DMS153 treated with DMSO at 0.1 percent for 48 hours (cell line): ENCODE measurements around the gene ALAS1.

Source experiments
- DNase-seq: peaks from one replicate; lab custom pipeline; 2025; ENCODE audit not compliant: unreplicated experiment; lab: John Stamatoyannopoulos, UW

The ALAS1 gene

DNA sequence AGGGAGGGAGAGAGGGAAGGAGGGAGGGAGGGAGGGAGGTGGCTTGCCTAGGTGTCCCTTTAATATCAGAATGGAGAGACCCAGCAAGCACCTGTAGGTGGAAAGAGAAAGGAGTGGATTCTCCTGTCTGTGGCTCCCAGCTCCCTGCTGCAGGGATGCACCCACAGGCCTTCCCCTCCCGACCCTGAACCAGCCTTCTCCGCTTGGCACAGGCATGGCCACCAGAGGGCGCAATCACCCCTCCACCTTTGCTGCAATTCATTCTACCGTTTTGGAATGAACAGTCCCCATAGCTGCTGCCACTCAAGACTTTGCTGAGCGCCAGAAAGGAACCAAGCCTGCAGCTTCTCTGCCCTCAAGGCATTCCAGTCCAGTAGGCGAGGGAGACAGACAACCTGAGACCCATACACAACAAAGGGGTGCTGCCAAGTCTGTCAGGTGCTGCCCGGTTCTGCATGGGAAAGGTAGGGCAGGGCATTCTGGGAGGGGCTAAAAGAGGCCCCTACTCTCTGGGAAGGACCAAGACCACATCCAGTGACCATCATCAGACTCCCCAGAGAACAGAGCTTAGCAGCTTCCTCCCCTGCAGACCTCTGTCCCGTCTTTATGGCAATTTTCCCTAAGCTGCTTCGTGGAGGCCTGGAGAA, 22.5 kb downstream of the ALAS1 start:
- peak; percentile 33 for DNase-seq

DNA sequence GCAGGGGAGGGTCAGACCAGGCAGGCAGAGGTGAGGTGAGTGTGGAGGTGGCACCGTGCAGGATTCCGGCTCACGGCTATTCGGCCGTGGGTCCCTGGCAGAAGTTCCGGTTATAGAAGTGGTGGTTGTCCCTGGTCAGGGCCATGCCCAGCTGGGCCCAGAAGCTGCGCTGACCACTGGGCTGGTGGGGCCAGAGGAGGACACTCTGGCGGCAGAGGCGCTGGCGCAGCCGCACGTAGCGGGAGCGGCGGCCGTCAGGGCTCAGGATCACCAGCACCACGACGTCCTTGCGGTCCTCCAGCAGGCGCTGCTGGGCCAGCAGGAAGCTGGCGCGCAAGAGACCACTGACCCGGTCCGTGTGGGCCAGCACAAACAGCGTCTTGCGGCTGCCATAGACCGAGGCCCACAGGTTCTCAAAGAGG, 23.2 kb downstream of the ALAS1 start:
- DNase-seq = no peak

DNA sequence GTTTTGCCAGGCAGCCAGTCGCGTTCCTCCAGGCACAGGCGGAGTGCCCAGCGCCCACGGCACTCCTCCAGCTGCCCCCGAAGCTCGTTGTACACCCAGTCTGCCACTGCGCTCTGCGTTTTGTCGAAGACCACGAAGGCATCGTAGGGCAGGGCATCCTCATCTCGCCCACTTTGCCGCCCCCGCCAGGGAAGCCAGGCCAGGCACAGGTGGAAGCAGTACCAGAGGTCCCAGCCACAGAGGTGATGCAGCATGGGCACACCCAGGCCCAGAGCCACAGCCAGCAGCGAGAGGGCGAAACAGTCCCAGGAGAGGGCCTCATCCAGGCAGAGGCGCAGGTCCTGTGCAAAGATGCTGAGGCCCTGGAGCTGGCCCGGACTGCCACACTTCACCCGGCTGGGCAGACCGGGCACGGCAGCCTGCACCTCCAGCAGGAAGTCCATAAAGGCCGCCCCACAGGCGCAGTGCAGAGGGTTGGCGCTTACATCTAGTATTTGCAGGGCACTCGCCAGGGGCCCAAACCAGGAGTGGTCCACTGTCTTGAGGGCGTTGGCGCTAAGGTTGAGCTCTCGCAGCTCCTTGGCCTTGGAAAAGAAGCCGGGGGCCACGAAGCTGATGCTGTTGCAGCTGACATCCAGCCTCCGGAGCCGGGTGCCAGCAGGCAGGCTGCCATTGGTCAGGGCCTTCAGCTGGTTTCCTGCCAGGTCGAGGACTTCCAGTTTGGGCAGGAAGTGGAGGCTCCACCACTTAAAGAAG, 23.8 kb downstream of the ALAS1 start:
- no peak for DNase-seq

DNA sequence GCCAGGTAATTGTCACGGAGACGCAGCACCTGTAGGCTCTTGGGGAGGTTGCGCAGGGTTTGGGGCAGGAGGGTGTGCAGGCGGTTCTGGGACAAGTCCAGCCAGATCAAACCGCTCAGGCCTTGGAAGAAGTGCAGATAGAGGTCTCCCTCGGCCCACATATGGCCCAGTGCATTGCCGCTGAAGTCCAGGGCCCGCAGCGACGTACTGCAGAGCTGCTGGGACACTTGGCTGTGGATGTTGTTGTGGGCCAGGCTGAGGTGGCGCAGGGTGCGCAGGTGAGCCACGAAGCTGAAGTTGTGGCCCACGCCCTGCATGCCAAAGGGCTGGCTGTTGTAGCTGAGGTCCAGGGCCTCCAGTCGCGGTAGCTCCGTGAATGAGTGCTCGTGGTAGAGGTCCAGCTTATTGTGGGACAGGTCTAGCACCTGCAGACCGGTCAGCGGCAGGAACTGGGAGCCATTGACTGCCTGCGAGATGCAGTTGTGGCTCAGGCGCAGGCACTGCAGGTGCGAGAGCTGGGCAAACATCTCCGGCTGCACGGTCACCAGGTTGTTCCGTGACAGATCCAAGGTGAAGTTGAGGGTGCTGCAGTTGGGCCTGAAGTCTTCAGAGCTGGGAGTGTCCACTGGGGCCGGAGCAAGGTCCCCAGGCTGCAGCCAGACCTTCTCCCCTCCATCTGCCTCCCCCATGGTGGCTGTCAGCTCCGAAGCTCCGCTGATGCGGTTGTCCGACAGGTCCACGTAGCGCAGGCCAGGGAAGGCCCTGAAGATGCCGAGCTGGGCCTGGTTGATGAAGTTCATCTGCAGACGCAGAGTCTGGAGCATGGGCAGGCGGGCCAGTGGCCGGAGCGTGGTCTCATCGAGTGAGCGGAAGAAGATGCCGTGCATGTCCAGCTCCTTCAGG, 24.6 kb downstream of the ALAS1 start:
- no peak for DNase-seq

- no peak for DNase-seq
Observed at GRCh38 chr3:52223449-52224408, 25.8 kb downstream of the ALAS1 start.

DNA sequence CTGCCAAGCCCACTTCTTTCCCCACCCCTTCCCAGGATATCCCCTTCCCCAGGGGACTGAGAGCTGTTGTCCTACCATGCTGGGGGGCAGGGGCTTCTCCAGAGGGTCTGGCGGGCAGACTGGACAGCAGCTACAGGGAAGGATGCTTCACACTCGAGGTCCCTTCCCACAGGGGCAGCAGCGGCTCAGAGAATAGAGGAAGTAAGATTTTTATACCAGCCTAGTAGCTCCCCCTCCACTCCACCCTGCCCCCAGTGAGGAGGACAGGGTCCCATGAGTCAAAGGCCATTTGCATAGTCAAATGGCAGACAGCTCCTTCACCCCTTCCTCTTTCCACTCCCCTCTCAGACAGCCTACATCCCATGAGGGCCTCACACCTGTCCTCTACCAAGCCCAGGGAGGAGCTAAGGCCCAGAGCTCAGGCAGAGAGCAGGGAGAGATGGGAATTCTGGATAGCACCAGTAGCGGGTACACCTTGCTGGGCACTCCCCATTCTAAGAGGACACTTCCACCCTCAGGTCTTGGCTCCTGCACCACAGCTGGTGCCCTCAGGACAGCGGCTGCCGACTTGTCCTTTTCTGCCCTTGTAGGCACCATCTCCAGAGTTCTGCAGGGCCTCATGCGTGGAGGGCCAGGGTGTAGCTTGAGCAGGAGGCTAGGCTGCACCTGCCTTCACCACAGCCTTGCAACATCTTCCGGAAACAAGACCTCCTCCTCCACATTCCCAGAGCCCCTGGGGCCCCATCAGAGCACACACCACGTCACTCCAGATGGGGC, 27.7 kb downstream of the ALAS1 start, which contains the start of gene TLR9:
Gene TLR9, minus strand, starts transcription at position 194 of the 777 bp plus-strand sequence. Its CDS starts 116 bp downstream, at position 78.
- no peak for DNase-seq

DNA sequence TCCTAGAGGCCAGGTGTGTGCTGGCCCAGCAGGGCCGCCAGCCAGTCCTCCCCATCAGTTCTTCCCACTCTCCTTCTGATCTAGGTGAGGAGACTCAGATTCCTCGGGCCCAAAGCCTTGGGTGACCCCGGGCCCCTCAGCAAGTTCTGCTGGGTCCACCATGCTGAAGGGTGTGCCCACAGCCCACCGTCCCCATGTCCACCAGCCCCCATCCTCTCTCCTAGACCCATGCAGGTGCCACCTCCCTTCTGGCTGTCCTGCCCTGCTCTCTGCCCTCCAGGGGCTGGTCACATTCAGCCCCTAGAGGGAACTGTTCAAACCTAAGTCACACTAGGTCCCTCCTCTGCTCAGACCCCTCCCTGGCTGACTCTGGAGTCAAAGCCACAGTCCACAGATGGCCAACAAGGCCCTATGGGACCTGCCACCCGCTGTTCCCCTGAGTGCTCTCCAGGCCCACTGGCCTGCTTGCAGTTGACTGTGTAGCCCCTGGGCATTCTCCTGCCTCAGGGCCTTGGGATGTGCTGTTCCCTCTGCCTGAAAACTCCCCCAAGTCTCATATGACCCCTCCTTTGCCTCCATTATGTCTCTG, 28.4 kb downstream of the ALAS1 start:
- DNase-seq = no peak

DNA sequence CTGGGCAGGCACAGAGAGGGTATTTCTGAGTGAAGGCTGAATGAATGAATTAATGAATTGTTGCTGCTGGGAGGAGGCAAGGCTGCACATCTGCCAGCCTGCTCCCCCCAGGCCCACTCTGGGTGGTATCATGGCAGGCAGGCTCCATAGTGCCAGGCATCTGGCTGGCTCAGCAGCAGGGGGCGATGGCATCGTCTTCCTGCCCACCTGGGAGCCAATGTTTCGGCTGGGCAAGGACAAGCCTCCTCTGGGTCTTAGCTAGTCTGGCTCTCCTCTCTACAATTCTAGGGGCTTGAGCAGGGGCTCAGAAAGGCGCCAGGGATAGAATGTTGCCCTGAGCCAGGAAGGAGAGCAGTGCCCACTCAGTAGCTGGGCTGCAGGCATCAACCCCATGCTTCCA, 29.2 kb downstream of the ALAS1 start:
- no peak for DNase-seq

DNA sequence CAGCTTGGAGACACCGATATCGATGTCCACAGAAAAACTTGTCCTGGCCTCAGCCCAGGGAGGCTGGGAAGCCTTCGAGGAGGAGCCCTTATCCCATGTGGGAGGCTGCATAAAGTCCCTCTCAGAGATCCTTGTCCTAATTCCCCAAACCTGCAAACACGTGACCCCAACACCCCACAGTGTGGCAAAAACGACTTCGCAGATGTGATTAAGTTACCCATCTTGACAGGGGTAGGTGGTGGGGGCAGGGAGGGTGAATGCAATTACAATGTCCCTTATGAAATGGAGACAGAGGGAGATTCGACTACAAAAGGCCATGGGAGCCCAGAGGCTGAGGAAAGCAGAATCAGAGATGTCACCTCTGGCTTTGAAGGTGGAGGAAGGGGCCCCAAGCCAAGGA, 29.8 kb downstream of the ALAS1 start:
- DNase-seq = no peak

DNA sequence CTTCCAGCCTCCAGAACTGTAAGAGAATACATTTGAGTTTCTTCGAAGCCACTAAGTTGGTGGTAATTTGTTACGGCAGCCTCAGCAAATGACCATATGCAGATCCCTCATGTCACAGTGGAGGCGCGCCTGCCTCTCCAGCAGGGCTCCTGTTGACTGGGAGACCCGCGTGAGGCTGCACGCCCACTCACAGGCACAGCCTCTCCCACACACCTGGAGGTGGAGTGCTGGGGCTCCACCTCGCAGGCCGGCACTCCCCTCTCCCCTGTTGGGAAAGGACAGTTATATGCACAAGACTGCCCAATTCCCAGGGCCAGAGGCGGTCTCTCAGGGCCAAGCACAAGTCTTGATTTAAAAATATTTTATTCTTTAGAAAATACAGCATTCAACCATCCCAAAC, 30.3 kb downstream of the ALAS1 start:
- no peak for DNase-seq

DNA sequence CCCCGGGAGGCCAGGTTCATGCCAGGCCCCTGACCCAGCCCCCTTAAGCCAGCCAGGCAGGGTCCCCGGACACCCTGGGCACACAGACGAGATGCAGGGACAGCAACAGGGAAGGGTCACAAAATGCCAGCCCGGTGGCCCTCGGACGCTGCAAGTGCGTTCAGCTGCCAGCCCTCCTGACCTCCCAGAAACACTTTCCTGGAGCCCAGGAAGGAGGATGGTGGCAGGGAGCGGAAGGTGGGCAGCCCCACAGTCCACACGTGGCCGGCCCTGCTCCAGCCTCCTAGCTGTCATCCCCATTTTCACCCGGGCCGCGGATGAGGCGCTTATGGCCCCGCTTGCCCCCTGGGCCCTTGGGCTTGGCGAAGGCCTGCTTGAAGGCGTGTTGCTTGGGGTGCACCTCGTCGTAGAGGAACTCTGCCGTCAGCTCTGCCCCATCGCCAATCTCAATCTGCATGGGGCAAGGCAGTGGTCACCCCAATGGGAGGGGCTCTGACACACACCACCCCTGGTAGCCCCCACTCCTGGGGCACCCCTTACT, 30.9 kb downstream of the ALAS1 start:
- no peak for DNase-seq

GRCh38 chr3:52229656-52230055, 31.7 kb downstream of the ALAS1 start:
- no peak for DNase-seq

GRCh38 chr3:52230461-52230860, 32.5 kb downstream of the ALAS1 start:
- DNase-seq = no peak

DNA sequence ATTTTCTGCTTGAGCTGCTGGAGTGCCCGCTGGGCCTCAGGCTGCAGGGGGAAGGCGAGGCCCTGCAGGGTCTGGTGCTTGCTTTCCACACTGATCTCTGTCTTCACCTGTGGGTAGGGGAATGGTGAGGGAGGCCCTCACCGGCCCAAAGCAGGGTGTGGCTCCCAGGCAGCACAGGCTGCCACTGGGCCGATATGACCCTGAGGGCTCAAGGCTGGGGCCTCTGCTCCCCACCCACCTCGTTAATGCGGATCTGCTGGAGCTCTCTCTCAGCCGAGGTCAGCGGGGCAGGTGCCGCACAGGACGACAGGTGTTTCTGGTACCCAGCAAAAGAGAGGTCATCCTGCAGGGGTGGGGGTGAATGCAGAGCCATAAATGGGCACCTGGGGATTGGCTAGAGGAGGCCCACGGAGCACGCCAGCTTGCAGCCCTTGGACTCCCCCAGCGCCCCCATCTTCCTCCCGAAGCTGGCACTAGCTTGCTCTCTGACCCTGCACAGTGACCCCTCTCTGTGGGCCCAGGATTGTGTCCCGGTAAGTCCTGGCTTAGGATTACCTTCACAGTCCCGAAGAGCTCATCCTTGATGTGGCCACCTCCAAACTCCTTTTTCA, 33.0 kb downstream of the ALAS1 start:
- no peak for DNase-seq

DNA sequence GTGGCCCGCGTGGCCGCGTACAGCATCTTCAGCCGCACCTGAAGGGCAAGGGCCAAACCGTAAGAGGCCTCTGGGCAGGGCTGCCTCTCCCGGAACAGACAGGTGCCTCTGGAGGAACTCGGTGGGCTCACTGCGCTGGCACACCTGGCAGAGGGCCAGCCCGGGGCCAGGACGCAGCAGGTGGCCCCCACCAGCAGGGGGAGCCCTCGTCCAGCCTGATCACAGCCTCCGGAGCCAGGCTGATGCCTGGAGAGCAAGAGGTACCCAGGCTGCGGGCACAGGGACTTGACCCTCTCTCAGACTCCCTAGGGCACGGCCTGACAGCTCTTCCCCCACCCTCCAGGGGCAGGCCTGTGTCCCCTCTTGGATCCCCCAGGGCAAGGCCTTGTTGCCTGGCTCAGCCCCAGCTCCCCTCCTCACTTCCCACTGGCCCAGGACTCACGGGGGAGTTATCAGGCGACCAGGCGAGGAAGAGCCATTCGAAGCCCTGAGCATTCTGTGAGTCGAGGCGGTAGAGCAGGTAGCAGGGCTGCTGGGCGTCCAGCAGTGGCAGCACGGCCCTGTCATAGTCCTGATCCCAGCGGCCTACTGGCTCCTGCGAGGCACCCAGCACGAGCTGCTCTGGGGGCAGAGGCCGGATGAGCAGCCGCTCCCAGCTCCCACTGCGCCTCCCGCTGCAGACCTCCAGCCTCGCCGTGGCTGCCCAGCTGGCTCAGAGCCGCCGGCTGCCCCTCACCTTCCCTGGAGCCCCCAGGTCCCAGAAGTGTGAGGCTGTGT, 33.7 kb downstream of the ALAS1 start:
- no peak for DNase-seq

- no peak for DNase-seq
Observed at GRCh38 chr3:52232279-52233107, 34.5 kb downstream of the ALAS1 start.

DNA sequence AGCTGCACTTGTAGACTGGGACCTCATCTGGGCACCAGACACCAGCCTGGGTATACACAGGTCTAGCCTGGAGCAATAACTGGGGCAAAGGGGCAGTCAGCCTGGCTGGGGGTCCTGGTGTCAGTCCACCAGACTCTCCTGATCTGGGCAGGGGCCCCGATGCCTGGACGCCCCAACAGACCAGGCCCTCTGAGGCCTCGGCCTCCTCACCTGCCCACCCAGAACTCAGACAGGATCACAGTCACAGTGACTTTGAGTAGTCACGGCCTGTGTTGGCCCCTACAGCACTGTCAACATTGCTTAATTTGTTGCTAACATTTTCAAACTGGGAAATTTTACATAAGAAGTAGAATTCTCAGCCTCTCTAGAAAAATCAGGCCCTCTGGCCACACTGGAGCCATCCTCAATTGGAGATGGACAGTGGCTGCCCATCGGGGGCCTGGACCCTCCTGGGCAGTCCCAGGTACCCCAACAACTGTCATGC, 35.2 kb downstream of the ALAS1 start:
- DNase-seq = no peak
